Measurements from ENCODE around the gene ZNF783. TPM values are rescaled to one million over a fixed set of nuclear protein-coding genes. Genes with fewer than 3 reads are reported as not detected.
A peak's percentile ranks its signal among the peaks of the same experiment; 100 is the strongest.
"Not testable (repeated sequence)": the region's sequence is repeated elsewhere in the genome, so short reads cannot be mapped to it uniquely, and the experiment has no call there.

ZNF783 gene
- total and polyA plus RNA-seq, 12 donors = 2.5 to 6.1 (median 3.3) TPM

GRCh38 chr7:149224352-149224751 is 37.6 kb upstream of the ZNF783 start:
- Histone ChIP-seq H3K36me3 (peaks cover 0 to 67% (median 27%) of the 10 kb centered on the region in 9 donors), H3K4me3 (no peak overlapping the region), H3K27ac (no peak overlapping the region), H3K4me1 (no peaks in the 10 kb centered on the region), H3K9me3 (no peaks in the 10 kb centered on the region), H3K27me3 (no peaks in the 10 kb centered on the region)
- intact Hi-C loops (cut with DNase I) = no loop called here
- ATAC-seq (peak in 1 of 8 donors; percentile 20), DNase-seq (no peak)
- 97 to 98% methylated on average over 34 to 37 of the region's 37 CpGs for WGBS, 2 donors
- TF ChIP-seq, protein P1, sequence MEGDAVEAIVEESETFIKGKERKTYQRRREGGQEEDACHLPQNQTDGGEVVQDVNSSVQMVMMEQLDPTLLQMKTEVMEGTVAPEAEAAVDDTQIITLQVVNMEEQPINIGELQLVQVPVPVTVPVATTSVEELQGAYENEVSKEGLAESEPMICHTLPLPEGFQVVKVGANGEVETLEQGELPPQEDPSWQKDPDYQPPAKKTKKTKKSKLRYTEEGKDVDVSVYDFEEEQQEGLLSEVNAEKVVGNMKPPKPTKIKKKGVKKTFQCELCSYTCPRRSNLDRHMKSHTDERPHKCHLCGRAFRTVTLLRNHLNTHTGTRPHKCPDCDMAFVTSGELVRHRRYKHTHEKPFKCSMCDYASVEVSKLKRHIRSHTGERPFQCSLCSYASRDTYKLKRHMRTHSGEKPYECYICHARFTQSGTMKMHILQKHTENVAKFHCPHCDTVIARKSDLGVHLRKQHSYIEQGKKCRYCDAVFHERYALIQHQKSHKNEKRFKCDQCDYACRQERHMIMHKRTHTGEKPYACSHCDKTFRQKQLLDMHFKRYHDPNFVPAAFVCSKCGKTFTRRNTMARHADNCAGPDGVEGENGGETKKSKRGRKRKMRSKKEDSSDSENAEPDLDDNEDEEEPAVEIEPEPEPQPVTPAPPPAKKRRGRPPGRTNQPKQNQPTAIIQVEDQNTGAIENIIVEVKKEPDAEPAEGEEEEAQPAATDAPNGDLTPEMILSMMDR (IDR thresholded peaks at IDR 0.05) = no peak

DNA sequence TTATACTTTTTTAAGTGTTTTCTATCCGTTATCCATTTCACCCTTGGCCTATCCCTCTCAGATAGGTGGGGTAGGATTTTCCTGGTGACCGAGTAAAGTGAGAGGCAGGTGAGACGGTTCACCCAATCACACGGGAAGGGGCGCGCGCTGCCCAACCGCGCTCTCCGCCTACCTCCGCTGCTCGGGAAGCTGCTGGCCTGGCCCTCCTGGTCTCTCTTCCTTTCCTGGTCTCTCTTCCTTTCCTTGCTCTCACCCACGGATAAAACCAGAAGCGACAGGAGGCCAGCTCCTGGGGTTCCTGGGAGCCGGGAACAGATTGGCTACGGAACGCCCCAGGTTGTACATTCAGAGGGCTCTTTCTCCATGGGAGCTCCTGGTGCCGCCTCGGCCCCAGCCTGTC is 36.9 kb upstream of the ZNF783 start:
- H3K4me3 ChIP-seq = no peak overlapping the region
- WGBS, 2 donors = 93 to 96% methylated on average over 19 of the region's 19 CpGs

DNA sequence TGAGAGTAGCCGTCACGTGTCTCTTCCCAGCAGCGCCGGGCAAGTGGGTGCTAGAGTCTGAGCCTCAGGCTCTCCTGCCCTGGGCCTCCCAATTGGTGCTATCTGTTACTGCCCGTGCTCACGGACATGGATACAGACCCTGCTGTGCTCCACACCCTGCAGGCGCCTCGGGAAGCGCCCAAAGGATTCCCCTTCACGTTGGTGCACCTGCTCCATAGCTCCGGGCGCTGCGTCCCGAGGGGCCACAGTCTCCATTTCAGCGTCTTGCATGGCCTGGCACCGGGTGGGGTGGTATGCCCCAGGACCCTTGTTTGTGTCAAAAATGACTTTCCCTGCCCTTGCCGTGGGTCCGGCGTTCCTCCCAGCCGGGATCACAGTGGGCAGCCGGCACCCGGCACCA is 36.3 kb upstream of the ZNF783 start:
- DNase-seq = no peak
- ATAC-seq = peak in 2 of 8 donors; percentile 6 to 19
- 94 to 97% methylated on average over 22 of the region's 22 CpGs for WGBS, 2 donors
- intact Hi-C loops (cut with DNase I) = no loop called here
- H3K4me1 ChIP-seq = no peaks in the 10 kb centered on the region
- no peaks in the 10 kb centered on the region for H3K27me3 ChIP-seq
- no peak overlapping the region for H3K4me3 ChIP-seq
- H3K9me3 ChIP-seq = no peaks in the 10 kb centered on the region
- peaks cover 0 to 54% (median 23%) of the 10 kb centered on the region in 9 donors for H3K36me3 ChIP-seq
- TF ChIP-seq, protein P1 (IDR thresholded peaks at IDR 0.05) = no peak
- no peak overlapping the region for H3K27ac ChIP-seq

More for the DNA sequence above, 36.9 kb upstream of the ZNF783 start:
- TF ChIP-seq, protein P1 (IDR thresholded peaks at IDR 0.05) = no peak
- ATAC-seq = no peak
- H3K27me3 ChIP-seq = no peaks in the 10 kb centered on the region
- H3K27ac ChIP-seq = no peak overlapping the region
- intact Hi-C loops (cut with DNase I) = no loop called here
- H3K4me1 ChIP-seq = no peaks in the 10 kb centered on the region
- no peak for DNase-seq
- H3K36me3 ChIP-seq = peaks cover 0 to 60% (median 27%) of the 10 kb centered on the region in 9 donors
- H3K9me3 ChIP-seq = no peaks in the 10 kb centered on the region

DNA sequence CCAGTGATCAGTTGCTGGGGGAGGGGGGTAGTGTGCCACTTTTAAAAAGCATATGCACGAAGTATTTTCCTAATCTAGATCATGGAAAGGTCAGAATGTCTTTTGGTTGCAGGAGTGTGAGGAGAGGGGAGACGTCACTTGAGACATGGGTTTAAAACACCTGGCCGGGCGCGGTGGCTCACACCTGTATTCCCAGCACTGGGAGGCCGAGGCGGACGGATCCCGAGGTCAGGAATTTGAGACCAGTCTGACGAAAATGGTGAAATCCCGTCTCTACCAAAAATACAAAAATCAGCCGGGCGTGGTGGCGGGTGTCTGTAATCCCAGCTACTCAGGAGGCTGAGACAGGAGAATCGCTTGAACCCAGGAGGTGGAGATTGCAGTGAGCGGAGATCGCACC is 35.6 kb upstream of the ZNF783 start:
- H3K9me3 ChIP-seq; ATAC-seq; DNase-seq; H3K27me3 ChIP-seq; intact Hi-C loops (cut with DNase I); H3K27ac ChIP-seq; H3K4me3 ChIP-seq; H3K4me1 ChIP-seq: not testable (repeated sequence)
- H3K36me3 ChIP-seq = peaks cover 0 to 47% (median 21%) of the 10 kb centered on the region in 9 donors
- WGBS, 2 donors = 92 to 94% methylated on average over 17 of the region's 17 CpGs

DNA sequence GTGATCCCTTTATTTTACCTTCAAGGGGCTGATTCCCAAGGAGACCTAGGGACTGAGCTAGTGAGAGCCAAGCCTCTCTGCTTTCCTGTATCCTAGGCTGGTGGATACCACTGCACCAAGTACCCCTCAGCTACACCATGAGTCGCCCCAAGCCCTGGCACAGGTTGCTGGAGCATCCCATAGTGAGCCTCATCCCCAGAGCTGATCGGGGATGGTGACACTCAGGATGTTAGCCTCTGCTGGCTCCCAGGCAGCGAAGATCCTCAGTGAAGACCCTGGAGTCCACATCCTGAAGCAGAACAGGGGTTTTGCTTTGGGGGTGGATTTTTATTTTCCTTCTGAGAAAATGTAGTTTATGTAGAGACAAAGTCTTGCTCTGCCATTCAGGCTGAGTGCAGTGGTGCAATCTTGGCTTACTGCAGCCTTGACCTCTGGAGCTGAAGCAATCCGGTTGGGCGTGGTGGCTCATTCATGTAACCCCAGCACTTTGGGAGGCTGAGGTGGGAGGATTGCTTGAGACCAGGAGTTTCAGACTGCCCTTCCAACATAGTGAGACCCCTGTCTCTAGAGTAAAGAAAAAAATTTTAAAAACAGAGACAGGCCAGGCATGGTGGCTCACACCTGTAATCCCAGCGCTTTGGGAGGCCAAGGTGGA is 35.0 kb upstream of the ZNF783 start:
- H3K4me3 ChIP-seq = no peak overlapping the region
- no peaks in the 10 kb centered on the region for H3K4me1 ChIP-seq
- intact Hi-C loops (cut with DNase I) = no loop called here
- TF ChIP-seq, protein P1 (IDR thresholded peaks at IDR 0.05) = no peak
- DNase-seq (no peak), ATAC-seq (peak in 1 of 8 donors; percentile 11)
- WGBS, 2 donors = 77 to 90% methylated on average over 6 of the region's 6 CpGs
- H3K27me3 ChIP-seq = no peaks in the 10 kb centered on the region
- no peak overlapping the region for H3K27ac ChIP-seq
- no peaks in the 10 kb centered on the region for H3K9me3 ChIP-seq
- peaks cover 0 to 41% (median 18%) of the 10 kb centered on the region in 9 donors for H3K36me3 ChIP-seq
